ENCODE data around the gene DPM3.

DNA sequence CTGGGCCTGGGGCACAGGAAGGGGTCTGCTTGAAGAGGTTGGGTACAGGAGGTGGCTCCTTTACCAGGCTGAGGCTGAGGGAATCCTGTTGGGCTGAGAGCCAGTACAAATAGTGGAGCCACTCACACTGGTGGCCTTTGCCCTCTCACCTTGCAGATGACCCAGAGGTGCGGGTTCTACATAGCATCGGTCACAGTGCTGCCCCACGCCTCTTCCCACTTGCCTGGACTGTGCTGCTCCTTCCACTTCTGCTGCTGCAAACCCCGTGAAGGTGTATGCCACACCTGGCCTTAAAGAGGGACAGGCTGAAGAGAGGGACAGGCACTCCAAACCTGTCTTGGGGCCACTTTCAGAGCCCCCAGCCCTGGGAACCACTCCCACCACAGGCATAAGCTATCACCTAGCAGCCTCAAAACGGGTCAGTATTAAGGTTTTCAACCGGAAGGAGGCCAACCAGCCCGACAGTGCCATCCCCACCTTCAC lies 6.5 kb downstream of the DPM3 start:
- no peak for TF ChIP-seq GABPA (IDR thresholded peaks at IDR 0.05; ENCODE audit: low read depth)
- TF ChIP-seq, protein P1, sequence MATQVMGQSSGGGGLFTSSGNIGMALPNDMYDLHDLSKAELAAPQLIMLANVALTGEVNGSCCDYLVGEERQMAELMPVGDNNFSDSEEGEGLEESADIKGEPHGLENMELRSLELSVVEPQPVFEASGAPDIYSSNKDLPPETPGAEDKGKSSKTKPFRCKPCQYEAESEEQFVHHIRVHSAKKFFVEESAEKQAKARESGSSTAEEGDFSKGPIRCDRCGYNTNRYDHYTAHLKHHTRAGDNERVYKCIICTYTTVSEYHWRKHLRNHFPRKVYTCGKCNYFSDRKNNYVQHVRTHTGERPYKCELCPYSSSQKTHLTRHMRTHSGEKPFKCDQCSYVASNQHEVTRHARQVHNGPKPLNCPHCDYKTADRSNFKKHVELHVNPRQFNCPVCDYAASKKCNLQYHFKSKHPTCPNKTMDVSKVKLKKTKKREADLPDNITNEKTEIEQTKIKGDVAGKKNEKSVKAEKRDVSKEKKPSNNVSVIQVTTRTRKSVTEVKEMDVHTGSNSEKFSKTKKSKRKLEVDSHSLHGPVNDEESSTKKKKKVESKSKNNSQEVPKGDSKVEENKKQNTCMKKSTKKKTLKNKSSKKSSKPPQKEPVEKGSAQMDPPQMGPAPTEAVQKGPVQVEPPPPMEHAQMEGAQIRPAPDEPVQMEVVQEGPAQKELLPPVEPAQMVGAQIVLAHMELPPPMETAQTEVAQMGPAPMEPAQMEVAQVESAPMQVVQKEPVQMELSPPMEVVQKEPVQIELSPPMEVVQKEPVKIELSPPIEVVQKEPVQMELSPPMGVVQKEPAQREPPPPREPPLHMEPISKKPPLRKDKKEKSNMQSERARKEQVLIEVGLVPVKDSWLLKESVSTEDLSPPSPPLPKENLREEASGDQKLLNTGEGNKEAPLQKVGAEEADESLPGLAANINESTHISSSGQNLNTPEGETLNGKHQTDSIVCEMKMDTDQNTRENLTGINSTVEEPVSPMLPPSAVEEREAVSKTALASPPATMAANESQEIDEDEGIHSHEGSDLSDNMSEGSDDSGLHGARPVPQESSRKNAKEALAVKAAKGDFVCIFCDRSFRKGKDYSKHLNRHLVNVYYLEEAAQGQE (IDR thresholded peaks at IDR 0.05; ENCODE audit: insufficient replicate concordance, low read depth): no peak
- TF ChIP-seq, protein P2, sequence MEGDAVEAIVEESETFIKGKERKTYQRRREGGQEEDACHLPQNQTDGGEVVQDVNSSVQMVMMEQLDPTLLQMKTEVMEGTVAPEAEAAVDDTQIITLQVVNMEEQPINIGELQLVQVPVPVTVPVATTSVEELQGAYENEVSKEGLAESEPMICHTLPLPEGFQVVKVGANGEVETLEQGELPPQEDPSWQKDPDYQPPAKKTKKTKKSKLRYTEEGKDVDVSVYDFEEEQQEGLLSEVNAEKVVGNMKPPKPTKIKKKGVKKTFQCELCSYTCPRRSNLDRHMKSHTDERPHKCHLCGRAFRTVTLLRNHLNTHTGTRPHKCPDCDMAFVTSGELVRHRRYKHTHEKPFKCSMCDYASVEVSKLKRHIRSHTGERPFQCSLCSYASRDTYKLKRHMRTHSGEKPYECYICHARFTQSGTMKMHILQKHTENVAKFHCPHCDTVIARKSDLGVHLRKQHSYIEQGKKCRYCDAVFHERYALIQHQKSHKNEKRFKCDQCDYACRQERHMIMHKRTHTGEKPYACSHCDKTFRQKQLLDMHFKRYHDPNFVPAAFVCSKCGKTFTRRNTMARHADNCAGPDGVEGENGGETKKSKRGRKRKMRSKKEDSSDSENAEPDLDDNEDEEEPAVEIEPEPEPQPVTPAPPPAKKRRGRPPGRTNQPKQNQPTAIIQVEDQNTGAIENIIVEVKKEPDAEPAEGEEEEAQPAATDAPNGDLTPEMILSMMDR (IDR thresholded peaks at IDR 0.05; ENCODE audit: insufficient read depth, low read length): no peak
- TF ChIP-seq POLR2AphosphoS5 (IDR thresholded peaks at IDR 0.05; ENCODE audit: low read depth): no peak
